ENCODE results near the gene WHRN.

GRCh38 chr9:114364134-114365041, 140.9 kb downstream of the WHRN start:
- TF ChIP-seq CTCF (optimal IDR thresholded peaks at IDR 0.05 in 1 of 3, IDR thresholded peaks at IDR 0.05 in 1 of 3, conservative IDR thresholded peaks at IDR 0.05 in 1 of 3; ENCODE audit: extremely low read depth in 1 of 3, insufficient read depth in 2 of 3, low read length in 3 of 3), result no peak
- no peak for TF ChIP-seq EZH2 (IDR thresholded peaks at IDR 0.05; ENCODE audit: low read length)

All from keratinocyte (primary cell).